ENCODE results near the gene EIF2AK2.

- TF ChIP-seq EP300 (IDR thresholded peaks at IDR 0.05) (no peak), CTCF (IDR thresholded peaks at IDR 0.05) (no peak), POLR2A (IDR thresholded peaks at IDR 0.05) (no peak)
Observed at GRCh38 chr2:37104178-37104577, 52.6 kb downstream of the EIF2AK2 start.
